HL-60 (cell line): ENCODE measurements around the gene MCHR1.

Experiments used
- DNase-seq, 2 experiments: peaks; one replicate each; pipeline ENCODE4 v3.0.0-alpha.2; 2010 to 2020; ENCODE audit warnings: low read depth in 1 of 2, low spot score in 1 of 2
- H3K27ac ChIP-seq: fragments of 250-450 bp; sonication (Bioruptor Pico); replicated peaks from 2 replicates; pipeline ENCODE4 v1.5.1; 2020; ENCODE audit warnings: mild to moderate bottlenecking, moderate library complexity
- H3K27me3 ChIP-seq: fragments of 250-450 bp; sonication (Bioruptor Pico); 2 replicates; pipeline ENCODE4 v1.5.1; 2021; ENCODE audit warnings: mild to moderate bottlenecking, moderate library complexity; ENCODE audit not compliant: insufficient read depth, poor library complexity, severe bottlenecking
- H3K4me3 ChIP-seq: replicated peaks from 2 replicates; pipeline ENCODE4 v1.5.1; 2011; ENCODE audit warnings: mild to moderate bottlenecking, control low read depth, low read length; ENCODE audit not compliant: insufficient read depth
- GABPA ChIP-seq: IDR thresholded peaks from 2 replicates; pipeline ENCODE4 v1.6.1; 2012; ENCODE audit warnings: low read depth
- POLR2AphosphoS5 ChIP-seq: IDR thresholded peaks from 2 replicates; pipeline ENCODE4 v1.6.1; 2012; ENCODE audit warnings: low read depth
- REST ChIP-seq: IDR thresholded peaks from 2 replicates; pipeline ENCODE4 v1.6.1; 2012; ENCODE audit warnings: low read depth; ENCODE audit not compliant: insufficient replicate concordance
- SPI1 ChIP-seq: IDR thresholded peaks from 2 replicates; pipeline ENCODE4 v1.6.1; 2012; ENCODE audit warnings: low read depth, mild to moderate bottlenecking, borderline replicate concordance
- TF ChIP-seq, protein P1 (sequence below): IDR thresholded peaks from one replicate; pipeline ENCODE4 v1.5.1; 2011; ENCODE audit warnings: low read length, control low read depth, inconsistent platforms; ENCODE audit not compliant: insufficient read depth

The MCHR1 gene

DNA sequence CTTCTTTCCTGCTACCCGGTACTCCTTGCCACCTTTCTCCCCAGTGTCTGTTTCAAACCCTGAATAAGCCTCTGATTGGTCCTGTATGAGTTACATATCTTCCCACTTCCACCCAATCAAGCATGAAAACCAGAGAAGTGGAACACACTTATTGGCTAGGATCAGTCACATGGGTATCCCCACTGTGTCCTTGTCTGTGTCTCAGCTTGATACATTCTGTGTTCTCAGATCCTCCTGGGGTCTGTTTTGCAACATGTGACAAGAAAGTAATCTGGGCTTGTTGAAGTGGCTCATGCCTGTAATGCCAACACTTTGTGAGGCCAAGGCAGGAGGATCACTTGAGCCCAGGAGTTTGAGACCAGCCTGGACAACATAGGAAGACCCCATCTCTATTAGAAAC is 23.9 kb downstream of the MCHR1 start:
- Histone ChIP-seq H3K4me3 (no peak overlapping the region), H3K27ac (no peak overlapping the region), H3K27me3 (no peaks in the 10 kb centered on the region)
- DNase-seq, result no peak
- no peak for TF ChIP-seq POLR2AphosphoS5
- TF ChIP-seq, protein P1, sequence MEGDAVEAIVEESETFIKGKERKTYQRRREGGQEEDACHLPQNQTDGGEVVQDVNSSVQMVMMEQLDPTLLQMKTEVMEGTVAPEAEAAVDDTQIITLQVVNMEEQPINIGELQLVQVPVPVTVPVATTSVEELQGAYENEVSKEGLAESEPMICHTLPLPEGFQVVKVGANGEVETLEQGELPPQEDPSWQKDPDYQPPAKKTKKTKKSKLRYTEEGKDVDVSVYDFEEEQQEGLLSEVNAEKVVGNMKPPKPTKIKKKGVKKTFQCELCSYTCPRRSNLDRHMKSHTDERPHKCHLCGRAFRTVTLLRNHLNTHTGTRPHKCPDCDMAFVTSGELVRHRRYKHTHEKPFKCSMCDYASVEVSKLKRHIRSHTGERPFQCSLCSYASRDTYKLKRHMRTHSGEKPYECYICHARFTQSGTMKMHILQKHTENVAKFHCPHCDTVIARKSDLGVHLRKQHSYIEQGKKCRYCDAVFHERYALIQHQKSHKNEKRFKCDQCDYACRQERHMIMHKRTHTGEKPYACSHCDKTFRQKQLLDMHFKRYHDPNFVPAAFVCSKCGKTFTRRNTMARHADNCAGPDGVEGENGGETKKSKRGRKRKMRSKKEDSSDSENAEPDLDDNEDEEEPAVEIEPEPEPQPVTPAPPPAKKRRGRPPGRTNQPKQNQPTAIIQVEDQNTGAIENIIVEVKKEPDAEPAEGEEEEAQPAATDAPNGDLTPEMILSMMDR, result no peak

DNA sequence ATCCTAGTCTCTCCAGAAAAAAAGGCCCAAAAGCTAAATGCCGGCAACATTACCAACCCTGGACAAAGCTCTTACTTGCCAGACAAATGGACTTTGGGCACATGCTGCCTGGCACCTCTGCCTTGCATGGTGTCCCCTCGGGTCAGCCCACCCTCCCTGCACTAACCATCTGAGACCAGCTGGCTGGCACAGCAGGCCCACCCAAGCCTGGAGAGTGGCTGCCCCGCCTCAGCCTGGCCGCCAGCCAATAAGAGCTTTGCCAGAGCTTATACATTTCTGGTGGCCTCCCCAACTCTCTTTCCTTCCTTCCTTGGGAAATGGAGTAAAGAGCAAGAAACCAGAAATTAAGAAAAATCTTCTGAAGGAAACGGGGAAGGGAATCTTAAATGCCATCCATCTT is 24.5 kb downstream of the MCHR1 start:
- DNase-seq, result no peak

DNA sequence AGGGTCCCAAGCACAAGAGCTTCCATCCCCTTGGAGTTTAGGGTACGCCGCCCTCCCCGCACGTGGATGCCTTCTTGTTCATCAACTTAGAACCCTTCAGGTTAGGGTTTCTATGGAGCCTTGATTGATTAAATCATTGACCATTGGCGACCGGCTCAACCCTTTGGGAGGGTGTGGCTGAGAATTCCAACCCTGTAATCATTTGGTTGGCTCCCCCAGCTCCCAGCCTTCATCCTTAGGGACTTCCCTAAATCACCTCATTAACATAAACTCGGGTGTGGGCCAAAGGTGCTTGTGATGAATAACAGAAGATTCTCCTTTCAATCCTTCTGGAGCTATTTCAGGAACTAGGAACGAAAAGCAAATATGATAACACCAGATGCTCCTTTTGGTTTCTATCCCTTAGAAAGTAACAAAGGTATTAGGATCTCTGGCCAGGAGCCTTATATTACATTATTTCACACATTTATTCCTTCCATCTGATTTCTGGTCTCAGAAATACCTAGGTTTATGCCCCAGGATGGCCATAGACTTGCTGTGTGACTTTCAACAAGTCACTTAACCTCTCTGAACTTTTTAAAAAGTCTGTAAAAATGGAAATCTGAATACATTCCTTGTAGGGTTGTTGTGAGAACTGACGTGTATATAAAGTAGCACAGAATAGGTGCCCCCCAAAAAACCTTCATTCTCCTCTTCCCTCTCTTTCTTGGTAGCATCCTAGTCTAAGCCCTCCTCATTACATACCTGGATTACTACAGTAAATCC is 26.8 kb downstream of the MCHR1 start:
- H3K4me3 ChIP-seq, result no peak overlapping the region
- H3K27ac ChIP-seq, result no peak overlapping the region
- TF ChIP-seq, protein P1, result no peak
- no peak for TF ChIP-seq GABPA
- TF ChIP-seq POLR2AphosphoS5, result no peak
- TF ChIP-seq SPI1, result no peak
- no peak for DNase-seq
- no peaks in the 10 kb centered on the region for H3K27me3 ChIP-seq

More for the DNA sequence above, 24.5 kb downstream of the MCHR1 start:
- no peaks in the 10 kb centered on the region for H3K27me3 ChIP-seq
- H3K4me3 ChIP-seq, result no peak overlapping the region
- H3K27ac ChIP-seq, result no peak overlapping the region
- TF ChIP-seq, protein P1, result no peak
- TF ChIP-seq REST, result no peak
- no peak for TF ChIP-seq SPI1
- TF ChIP-seq POLR2AphosphoS5, result no peak
- no peak for TF ChIP-seq GABPA

- Histone ChIP-seq H3K4me3 (no peak overlapping the region), H3K27me3 (no peaks in the 10 kb centered on the region), H3K27ac (no peak overlapping the region)
- DNase-seq, result no peak
- TF ChIP-seq GABPA (no peak), SPI1 (no peak), POLR2AphosphoS5 (no peak)
These were observed 27.9 kb downstream of the MCHR1 start for GRCh38 chr22:40707154-40707553.

- no peak for DNase-seq
- no peak for TF ChIP-seq GABPA
- TF ChIP-seq, protein P1, result no peak
- no peak for TF ChIP-seq REST
- no peak for TF ChIP-seq POLR2AphosphoS5
- TF ChIP-seq SPI1, result no peak
- no peaks in the 10 kb centered on the region for H3K27me3 ChIP-seq
- H3K4me3 ChIP-seq, result no peak overlapping the region
- H3K27ac ChIP-seq, result no peak overlapping the region
These were observed 28.9 kb downstream of the MCHR1 start for GRCh38 chr22:40708177-40708576.
